Activated gamma-delta T cell (primary cell): ENCODE results near the gene LTBP1.

ENCODE experiments used
- DNase-seq: peaks from one replicate; lab custom pipeline; 2025; lab: John Stamatoyannopoulos, UW

LTBP1 gene

GRCh38 chr2:33083699-33084387 is 137.1 kb downstream of the LTBP1 start:
- no peak for DNase-seq

GRCh38 chr2:33084433-33084832 is 137.7 kb downstream of the LTBP1 start:
- no peak for DNase-seq

GRCh38 chr2:33085646-33086045 is 138.9 kb downstream of the LTBP1 start:
- DNase-seq: no peak

GRCh38 chr2:33086400-33087015 is 139.8 kb downstream of the LTBP1 start:
- DNase-seq: no peak

- DNase-seq: no peak
Measured at GRCh38 chr2:33090553-33091134, 143.9 kb downstream of the LTBP1 start.

GRCh38 chr2:33091541-33092123 is 144.9 kb downstream of the LTBP1 start:
- DNase-seq: no peak

GRCh38 chr2:33093283-33093993 is 146.7 kb downstream of the LTBP1 start:
- DNase-seq: no peak

- no peak for DNase-seq
Measured at GRCh38 chr2:33094303-33094702, 147.6 kb downstream of the LTBP1 start.

- DNase-seq: no peak
Measured at GRCh38 chr2:33099989-33100388, 153.2 kb downstream of the LTBP1 start.

- no peak for DNase-seq
Measured at GRCh38 chr2:33100921-33101320, 154.2 kb downstream of the LTBP1 start.

GRCh38 chr2:33104052-33104623 is 157.4 kb downstream of the LTBP1 start:
- DNase-seq: no peak

- no peak for DNase-seq
Measured at GRCh38 chr2:33104726-33105125, 158.0 kb downstream of the LTBP1 start.

- no peak for DNase-seq
Measured at GRCh38 chr2:33106115-33106514, 159.4 kb downstream of the LTBP1 start.

GRCh38 chr2:33107690-33108482 is 161.1 kb downstream of the LTBP1 start:
- no peak for DNase-seq

GRCh38 chr2:33108483-33109443 is 162.0 kb downstream of the LTBP1 start:
- DNase-seq: no peak

GRCh38 chr2:33110461-33110860 is 163.7 kb downstream of the LTBP1 start:
- DNase-seq: no peak

GRCh38 chr2:33111002-33111446 is 164.3 kb downstream of the LTBP1 start:
- DNase-seq: no peak

GRCh38 chr2:33115196-33115595 is 168.4 kb downstream of the LTBP1 start:
- no peak for DNase-seq

- no peak for DNase-seq
Measured at GRCh38 chr2:33115728-33116127, 169.0 kb downstream of the LTBP1 start.

- DNase-seq: no peak
Measured at GRCh38 chr2:33116799-33117198, 170.0 kb downstream of the LTBP1 start.
